Endometrial microvascular endothelial cells (primary cell): ENCODE results near the gene KTI12. TPM values are rescaled to one million over a fixed set of nuclear protein-coding genes. Genes with fewer than 3 reads are reported as not detected.
"Not testable (repeated sequence)": the region's sequence is repeated elsewhere in the genome, so short reads cannot be mapped to it uniquely, and the experiment has no call there.

ENCODE experiments used
- in situ Hi-C: cut with HindIII; loops from 2 replicates; pipeline ENCODE4 v1.10.0; 2017; ENCODE audit warnings: low sequenced_read_pairs, low pct_unique_long_range_greater_than_20kb; ENCODE audit errors: inconsistent ontology term
- total RNA-seq: library from RNA; depleted of rRNA; stranded (reverse); fragments of >200 nt; gene quantifications from one replicate; pipeline ENCODE4 v1.2.3, GENCODE V29; 2015; ENCODE audit errors: inconsistent ontology term

Gene KTI12, protein sequence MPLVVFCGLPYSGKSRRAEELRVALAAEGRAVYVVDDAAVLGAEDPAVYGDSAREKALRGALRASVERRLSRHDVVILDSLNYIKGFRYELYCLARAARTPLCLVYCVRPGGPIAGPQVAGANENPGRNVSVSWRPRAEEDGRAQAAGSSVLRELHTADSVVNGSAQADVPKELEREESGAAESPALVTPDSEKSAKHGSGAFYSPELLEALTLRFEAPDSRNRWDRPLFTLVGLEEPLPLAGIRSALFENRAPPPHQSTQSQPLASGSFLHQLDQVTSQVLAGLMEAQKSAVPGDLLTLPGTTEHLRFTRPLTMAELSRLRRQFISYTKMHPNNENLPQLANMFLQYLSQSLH
- total RNA-seq = 18.9 TPM

DNA sequence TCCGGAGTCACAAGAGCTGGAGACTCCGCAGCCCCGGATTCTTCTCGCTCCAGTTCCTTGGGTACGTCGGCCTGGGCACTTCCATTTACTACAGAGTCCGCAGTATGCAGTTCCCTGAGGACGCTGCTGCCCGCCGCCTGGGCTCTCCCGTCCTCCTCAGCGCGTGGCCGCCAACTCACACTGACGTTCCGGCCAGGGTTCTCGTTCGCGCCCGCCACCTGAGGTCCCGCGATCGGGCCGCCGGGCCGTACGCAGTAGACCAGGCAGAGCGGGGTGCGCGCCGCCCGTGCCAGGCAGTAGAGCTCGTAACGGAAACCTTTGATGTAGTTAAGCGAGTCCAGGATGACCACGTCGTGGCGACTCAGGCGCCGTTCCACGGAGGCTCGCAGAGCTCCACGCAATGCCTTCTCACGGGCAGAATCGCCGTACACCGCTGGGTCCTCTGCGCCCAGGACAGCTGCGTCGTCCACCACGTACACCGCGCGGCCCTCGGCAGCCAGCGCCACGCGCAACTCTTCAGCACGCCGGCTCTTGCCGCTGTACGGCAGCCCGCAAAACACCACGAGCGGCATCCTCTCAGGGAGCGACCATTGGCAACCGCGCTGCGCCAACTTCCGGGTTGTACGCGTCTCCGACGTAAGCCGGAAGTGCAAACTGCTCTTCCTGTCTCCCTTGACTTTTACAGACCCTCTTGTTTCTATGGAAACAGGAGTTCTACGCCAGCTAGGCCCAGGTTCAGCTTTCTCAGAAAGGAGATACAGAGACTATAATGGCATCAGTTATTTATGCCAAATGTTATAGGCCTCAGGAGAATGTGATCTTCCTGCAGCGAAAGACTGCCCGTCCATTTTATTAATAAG, at the start of gene KTI12:
Gene KTI12, minus strand, starts transcription at position 621 of the 860 bp plus-strand sequence. Its CDS starts 49 bp downstream, at position 572.
- in situ Hi-C loops = no loop called here

GRCh38 chr1:52080014-52080415, 46.4 kb upstream of the KTI12 start:
- in situ Hi-C loops = no loop called here

DNA sequence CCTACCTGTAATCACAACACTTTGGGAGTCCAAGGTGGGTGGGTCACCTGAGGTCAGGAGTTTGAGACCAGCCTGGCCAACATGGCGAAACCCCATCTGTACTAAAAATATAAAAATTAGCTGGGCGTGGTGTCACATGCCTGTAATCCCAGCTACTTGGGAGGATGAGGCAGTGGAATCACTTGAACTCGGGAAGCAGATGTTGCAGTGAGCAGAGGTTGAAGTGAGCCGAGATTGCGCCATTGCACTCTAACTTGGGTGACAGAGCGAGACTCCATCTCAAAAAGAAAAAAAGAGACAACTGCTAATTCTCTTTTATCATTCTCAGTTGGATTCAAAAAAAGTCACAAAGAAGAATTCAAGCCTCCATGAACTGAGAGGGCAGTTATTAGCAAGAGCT, 43.7 kb upstream of the KTI12 start:
- in situ Hi-C loops = not testable (repeated sequence)

GRCh38 chr1:52072291-52072690, 38.7 kb upstream of the KTI12 start:
- in situ Hi-C loops = no loop called here

- in situ Hi-C loops = no loop called here
Measured at GRCh38 chr1:52070704-52071103, 37.1 kb upstream of the KTI12 start.

- in situ Hi-C loops = no loop called here
Measured at GRCh38 chr1:52063192-52063591, 29.6 kb upstream of the KTI12 start.

- in situ Hi-C loops = no loop called here
Measured at GRCh38 chr1:52060822-52061221, 27.2 kb upstream of the KTI12 start.

GRCh38 chr1:52059888-52060287, 26.3 kb upstream of the KTI12 start:
- in situ Hi-C loops = no loop called here

DNA sequence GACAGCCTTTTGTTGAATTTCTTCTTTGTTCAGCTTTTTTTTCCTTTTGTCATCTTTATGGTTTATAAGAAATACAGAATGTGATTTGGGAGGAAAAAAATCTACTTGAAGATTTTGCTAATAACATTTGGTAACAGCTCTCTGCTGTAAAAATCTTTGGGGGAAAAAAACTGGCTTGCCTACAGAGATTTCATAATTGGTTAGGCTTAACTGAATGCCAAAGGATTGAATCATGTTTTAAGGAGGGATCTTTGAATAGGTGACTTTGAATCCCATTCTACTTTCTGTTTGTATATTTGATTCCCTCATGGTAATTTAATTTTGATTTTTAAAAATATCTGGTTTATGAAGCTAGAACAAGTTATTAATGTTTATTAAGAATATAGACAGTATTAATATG, 25.7 kb upstream of the KTI12 start:
- in situ Hi-C loops = no loop called here

- in situ Hi-C loops = no loop called here
Measured at GRCh38 chr1:52057876-52058415, 24.3 kb upstream of the KTI12 start.

- in situ Hi-C loops = no loop called here
Measured at GRCh38 chr1:52057255-52057654, 23.6 kb upstream of the KTI12 start.

- in situ Hi-C loops = no loop called here
Measured at GRCh38 chr1:52056937-52057231, 23.3 kb upstream of the KTI12 start.

- in situ Hi-C loops = no loop called here
Measured at GRCh38 chr1:52056163-52056936, 22.7 kb upstream of the KTI12 start, which contains the start of gene BTF3L4. Gene BTF3L4, plus strand, starts transcription at chr1:52056295. Its CDS starts 3,553 bp downstream, at chr1:52059848.

GRCh38 chr1:52055866-52056162, 22.2 kb upstream of the KTI12 start:
- in situ Hi-C loops = no loop called here

DNA sequence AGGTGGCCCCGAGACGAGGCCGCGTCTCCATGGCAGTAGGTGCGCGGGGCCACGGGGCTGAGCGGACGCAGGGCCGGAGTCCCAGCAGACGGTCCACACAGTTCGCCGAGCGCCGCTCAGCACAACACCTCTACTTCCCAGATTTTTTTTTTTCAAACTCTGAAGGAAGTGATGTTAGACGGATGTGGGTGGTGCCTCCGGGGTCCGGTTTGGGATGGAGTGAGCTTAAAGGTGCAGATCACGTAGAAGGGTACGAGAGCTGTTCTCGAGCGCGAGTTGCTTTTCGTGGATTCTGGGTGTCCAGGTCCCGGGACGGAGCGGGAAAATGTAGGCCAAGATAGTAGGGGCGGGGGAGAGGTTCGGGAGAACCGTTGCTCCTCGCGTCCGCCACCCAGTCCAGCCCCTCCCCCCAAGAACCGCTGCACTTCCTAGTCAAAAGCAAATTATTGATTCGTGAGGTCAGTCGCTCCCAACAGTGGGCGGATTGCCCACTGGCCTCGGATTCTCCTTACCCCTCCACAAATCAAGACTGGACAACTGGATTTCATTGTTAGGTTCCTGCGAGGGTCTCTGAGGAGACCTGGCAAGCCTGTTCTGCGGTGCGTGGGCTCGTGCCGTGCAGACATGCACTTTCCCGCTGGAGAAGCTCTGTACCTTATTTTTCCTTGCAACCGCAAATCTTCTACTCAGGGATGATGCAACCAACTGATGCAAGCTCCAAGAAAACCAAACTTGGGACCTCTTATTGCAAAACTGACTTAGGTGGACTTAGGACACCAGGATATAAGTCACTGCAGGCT, 21.7 kb upstream of the KTI12 start, which contains the start of gene TXNDC12:
Gene TXNDC12, minus strand, starts transcription at position 126 of the 800 bp plus-strand sequence. Its CDS starts 95 bp downstream, at position 31.
- in situ Hi-C loops = no loop called here

DNA sequence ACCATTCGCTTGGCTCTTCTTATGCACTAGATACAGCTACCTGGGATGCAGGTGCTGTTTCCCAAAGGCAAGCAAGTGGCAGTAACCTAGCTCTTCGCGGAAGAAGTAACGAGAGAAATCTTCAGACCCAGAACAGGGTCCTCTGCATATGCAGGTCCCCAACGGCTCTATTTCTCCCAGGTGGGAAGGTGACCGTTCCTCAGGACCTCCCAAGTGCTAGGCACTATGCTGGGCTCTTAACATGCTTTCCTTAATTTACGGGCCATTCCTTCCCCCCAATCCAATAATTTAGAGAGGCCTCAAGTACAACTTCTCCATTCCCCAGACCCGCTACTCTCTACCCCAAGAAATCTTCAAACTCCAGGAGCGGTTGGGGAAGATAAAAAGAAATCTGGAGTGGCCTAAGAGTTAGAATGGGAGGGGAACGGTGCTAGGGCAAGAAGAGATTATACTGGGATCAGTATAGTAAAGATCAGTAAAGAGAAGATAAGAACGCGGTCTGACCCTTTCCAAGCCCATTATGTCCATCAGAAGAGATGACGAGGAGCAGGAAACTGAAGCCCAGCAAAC, 21.0 kb upstream of the KTI12 start:
- in situ Hi-C loops = no loop called here

DNA sequence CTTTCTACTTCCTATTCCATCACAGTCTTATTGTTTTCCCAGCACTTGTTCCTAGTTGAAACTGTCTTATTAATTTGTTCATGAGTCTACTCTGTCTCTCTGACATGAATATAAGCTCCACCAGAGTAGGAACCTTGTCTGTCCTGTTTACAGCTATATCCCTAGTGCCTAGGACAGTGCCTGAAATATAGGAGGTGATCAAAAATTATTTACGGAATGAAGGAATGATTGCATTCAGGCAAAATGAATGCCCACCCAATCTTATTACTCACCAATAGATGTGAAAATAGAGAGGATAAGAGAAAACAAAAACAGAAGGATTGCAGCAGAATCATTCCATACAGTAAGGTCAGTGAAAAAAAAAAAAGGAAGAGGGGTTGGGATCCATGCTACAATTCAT, 20.3 kb upstream of the KTI12 start:
- in situ Hi-C loops = no loop called here

- in situ Hi-C loops = not testable (repeated sequence)
Measured at GRCh38 chr1:52049337-52049736, 15.7 kb upstream of the KTI12 start.
